Osteocyte (in vitro differentiated cells): ENCODE results near the gene MTOR. TPM values are rescaled to one million over a fixed set of nuclear protein-coding genes. Genes with fewer than 3 reads are reported as not detected.

ENCODE experiments used
- DNase-seq: peaks from one replicate; pipeline ENCODE4 v3.0.0; 2021; ENCODE audit warnings: mixed read lengths; ENCODE audit not compliant: unreplicated experiment; ENCODE audit errors: extremely low spot score
- H3K27ac Mint-ChIP-seq: one replicate; pipeline ENCODE4 v1.8.0; 2021; ENCODE audit warnings: mild to moderate bottlenecking, mixed read lengths; ENCODE audit not compliant: unreplicated experiment
- H3K27me3 Mint-ChIP-seq: one replicate; pipeline ENCODE4 v1.8.0; 2021; ENCODE audit warnings: mixed read lengths; ENCODE audit not compliant: unreplicated experiment
- H3K36me3 Mint-ChIP-seq: one replicate; pipeline ENCODE4 v1.8.0; 2021; ENCODE audit warnings: mixed read lengths; ENCODE audit not compliant: unreplicated experiment
- H3K4me1 Mint-ChIP-seq: one replicate; pipeline ENCODE4 v1.8.0; 2021; ENCODE audit warnings: mixed read lengths; ENCODE audit not compliant: unreplicated experiment
- H3K4me3 Mint-ChIP-seq: one replicate; pipeline ENCODE4 v1.8.0; 2021; ENCODE audit warnings: mild to moderate bottlenecking, moderate library complexity, mixed read lengths; ENCODE audit not compliant: unreplicated experiment
- H3K9me3 Mint-ChIP-seq: one replicate; pipeline ENCODE4 v1.8.0; 2021; ENCODE audit warnings: mixed read lengths; ENCODE audit not compliant: unreplicated experiment
- CTCF ChIP-seq: fragments of 200-600 bp; sonication (generic); IDR thresholded peaks from 2 replicates; pipeline ENCODE4 v1.5.0; 2021; ENCODE audit warnings: antibody characterized with exemption, mild to moderate bottlenecking, moderate library complexity
- total RNA-seq: library from RNA; stranded (reverse); gene quantifications from 2 replicates; pipeline ENCODE4 v1.2.1, GENCODE V29; 2021

Gene MTOR
- total RNA-seq, 1 donor from 2014 or later = 42.1 TPM

GRCh38 chr1:11286735-11287410 lies 24.5 kb upstream of the MTOR start:
- Mint-ChIP-seq H3K4me3 (no peak overlapping the region), H3K36me3 (peaks cover 25% of the 10 kb centered on the region), H3K27me3 (no peaks in the 10 kb centered on the region), H3K4me1 (peaks cover 21% of the 10 kb centered on the region), H3K9me3 (no peaks in the 10 kb centered on the region), H3K27ac (peak overlapping the region; percentile 72)
- no peak for DNase-seq
- TF ChIP-seq CTCF = no peak

- DNase-seq = no peak
- Mint-ChIP-seq H3K27me3 (no peaks in the 10 kb centered on the region), H3K9me3 (peaks cover 3% of the 10 kb centered on the region), H3K36me3 (peaks cover 28% of the 10 kb centered on the region), H3K4me3 (no peak overlapping the region), H3K27ac (peak overlapping the region; percentile 72), H3K4me1 (peaks cover 26% of the 10 kb centered on the region)
- TF ChIP-seq CTCF = peak; percentile 54
These were observed 23.8 kb upstream of the MTOR start for GRCh38 chr1:11285883-11286734.

GRCh38 chr1:11284784-11285183 lies 22.4 kb upstream of the MTOR start:
- H3K4me1 Mint-ChIP-seq = peaks cover 28% of the 10 kb centered on the region
- no peak overlapping the region for H3K4me3 Mint-ChIP-seq
- no peak for TF ChIP-seq CTCF
- peaks cover 39% of the 10 kb centered on the region for H3K36me3 Mint-ChIP-seq
- no peak overlapping the region for H3K27ac Mint-ChIP-seq
- H3K27me3 Mint-ChIP-seq = no peaks in the 10 kb centered on the region
- H3K9me3 Mint-ChIP-seq = peaks cover 3% of the 10 kb centered on the region
- no peak for DNase-seq

- Mint-ChIP-seq H3K27ac (no peak overlapping the region), H3K27me3 (no peaks in the 10 kb centered on the region), H3K36me3 (peaks cover 41% of the 10 kb centered on the region), H3K4me3 (no peak overlapping the region), H3K4me1 (peaks cover 28% of the 10 kb centered on the region), H3K9me3 (peaks cover 3% of the 10 kb centered on the region)
- DNase-seq = no peak
- no peak for TF ChIP-seq CTCF
These were observed 20.8 kb upstream of the MTOR start for GRCh38 chr1:11283151-11283550.
